Measurements from ENCODE around the gene MOSPD2.

DNA sequence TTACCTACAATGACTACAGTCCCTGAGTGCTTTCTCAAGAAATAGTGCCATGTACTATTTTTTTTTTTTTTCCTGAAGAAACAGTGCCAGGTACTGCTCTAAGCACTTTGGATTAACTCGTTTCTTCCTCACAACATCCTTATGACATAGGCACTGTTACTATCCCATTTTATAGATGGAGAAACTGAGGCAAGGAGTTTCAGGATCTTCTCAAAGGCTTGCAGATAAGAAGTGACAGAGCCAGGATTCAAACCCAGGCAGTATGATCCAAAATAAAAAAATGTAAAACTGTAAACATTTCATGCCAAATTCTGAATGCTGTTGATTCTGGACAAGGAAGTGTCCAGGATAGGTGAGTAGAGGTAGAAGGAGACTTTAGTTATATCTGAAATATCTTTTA lies 1.5 kb upstream of the MOSPD2 start:
- TF ChIP-seq POLR2AphosphoS5 (IDR thresholded peaks at IDR 0.05; ENCODE audit: low read depth, low read length) = no peak
- no peak for TF ChIP-seq TAF1 (IDR thresholded peaks at IDR 0.05; ENCODE audit: low read depth, low read length)
- no peak for TF ChIP-seq POLR2A (IDR thresholded peaks at IDR 0.05; ENCODE audit: low read depth, low read length)
- no peak for TF ChIP-seq SPI1 (IDR thresholded peaks at IDR 0.05; ENCODE audit: low read depth, low read length)
- TF ChIP-seq PAX5 (IDR thresholded peaks at IDR 0.05; ENCODE audit: insufficient read depth, low read length, severe bottlenecking) = no peak
- TF ChIP-seq POU2F2 (IDR thresholded peaks at IDR 0.05; ENCODE audit: low read depth, low read length) = no peak

Measured in GM12891 (cell line).